T-helper 9 cell (primary cell): Measurements from ENCODE around the gene CCDC69.

Experiments
- DNase-seq: peaks from one replicate; pipeline ENCODE4 v3.0.0-alpha.2; 2020

CCDC69 gene

DNA sequence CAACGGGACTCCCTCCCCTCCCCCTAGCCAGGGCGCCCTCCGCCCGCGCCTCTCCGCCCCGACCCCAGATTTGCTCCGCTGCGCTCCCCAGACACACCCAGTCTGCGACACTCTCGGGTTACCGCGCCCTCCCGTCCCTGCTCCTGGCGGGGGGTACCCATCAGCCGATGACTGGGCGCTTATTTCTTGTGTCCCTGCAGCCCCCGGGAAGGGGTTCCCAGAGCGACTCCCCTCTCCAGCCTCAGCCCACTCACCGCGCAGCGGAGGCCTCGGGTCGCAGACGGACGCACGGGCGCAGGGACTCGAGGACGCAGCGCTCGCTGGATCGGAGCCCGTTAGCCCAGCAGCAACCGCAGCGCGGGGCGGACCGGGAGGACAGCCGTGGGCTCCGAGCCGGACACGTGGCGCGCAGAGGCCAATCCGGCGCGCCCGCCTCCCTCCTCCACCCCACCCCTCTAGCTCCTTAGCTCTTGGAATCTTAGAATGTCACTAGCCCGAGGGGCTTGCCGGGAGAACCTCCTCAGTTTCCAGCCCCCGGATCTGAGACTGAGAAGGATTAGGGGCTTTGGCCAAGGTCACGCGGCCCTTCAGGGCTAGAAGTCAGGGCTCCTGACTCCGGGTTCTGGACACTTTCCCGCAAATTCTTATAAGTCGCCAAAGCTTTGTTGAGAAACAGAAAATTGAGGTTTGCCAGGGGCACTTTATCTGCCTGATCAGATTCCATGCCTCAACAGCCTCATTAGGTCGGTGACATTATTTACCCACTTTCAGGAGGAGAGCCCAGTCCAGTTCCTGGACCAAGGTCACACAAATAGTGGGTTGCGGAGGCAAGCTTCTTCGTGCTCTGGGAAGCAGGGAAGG lies 66.2 kb downstream of the CCDC69 start, which contains the start of gene ANXA6:
Gene ANXA6, minus strand, starts transcription at position 354 of the 861 bp plus-strand sequence. CDS start 9,878 bp downstream, outside the sequence.
- DNase-seq, result peak; percentile 61

DNA sequence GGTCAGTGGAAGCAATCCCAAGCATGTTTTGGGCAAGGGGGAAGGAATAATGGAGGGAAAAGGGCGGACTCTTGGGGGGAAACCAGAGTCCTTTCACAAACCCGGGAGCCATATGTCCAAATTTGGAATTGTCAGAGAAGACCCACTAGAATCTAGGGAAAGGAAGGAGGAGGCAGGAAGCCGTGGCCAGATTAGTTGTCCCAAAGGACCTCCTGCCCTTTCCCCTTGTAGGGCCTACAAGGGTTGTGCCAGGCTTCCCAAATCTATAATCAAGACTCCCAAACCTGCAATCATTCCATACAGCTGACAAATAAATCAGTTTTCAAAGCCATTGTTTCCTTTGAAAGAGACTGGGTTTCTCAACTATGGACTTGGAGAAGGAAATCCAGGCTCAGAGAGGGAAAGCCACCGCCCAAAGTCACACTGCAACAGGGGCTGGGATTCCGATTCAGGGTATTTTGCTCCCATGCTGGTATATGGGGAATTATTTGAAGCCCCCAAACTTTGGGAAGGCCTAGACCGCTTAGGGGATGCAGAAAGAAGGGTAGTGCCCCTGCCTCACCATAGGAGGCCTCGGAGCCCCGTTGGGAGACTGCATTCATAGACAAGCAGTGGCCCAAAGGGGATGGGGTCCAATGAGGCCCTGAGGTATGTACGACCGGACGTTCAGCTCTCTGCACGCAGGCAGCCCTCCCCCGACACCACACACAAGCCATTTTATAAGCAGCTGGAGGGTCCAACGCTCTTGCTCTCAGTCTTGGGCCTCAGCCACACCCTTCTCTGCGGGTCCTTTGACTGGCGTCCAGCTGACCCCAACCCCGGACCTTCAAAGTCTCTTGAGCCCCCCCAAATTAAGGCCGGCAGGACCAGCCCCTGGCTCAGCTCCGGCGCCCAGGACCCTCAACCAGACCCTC lies 67.1 kb downstream of the CCDC69 start:
- peak; percentile 18 for DNase-seq

DNA sequence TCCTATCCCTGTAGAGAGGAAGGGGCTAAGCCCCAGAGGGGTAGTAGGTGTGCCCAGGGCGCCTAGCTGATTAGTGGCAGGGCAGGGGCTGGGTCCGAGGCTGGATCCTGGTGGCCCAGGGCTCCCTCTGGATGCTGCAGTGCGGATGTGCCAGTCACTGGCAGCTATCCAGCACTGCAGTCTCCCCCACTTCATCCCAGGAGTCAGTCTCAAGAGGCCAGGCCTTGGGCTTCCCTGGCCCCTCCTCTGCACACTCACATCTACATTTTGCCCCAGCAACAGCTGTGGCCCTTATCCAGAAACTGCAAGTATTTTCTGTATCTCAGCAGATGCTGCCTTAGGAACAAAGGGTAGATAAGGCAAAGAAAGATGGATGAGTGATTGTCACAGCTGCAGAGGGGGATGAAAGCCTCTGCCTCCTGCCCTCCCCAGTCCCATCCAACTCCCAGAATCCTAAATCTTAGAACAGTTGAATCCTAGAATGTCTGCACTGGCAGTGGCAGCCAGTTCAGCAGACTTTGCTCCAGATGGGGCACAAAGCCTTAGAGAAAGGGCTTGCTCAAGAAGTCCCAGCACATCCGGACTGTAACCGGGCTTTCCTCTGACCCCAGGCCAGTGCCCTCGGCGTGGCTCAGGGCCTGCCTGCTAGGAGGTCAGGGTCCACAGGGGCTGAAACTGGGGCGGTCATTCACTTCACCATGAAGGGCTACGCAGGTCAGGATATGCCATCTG lies 68.0 kb downstream of the CCDC69 start:
- DNase-seq, result no peak

DNA sequence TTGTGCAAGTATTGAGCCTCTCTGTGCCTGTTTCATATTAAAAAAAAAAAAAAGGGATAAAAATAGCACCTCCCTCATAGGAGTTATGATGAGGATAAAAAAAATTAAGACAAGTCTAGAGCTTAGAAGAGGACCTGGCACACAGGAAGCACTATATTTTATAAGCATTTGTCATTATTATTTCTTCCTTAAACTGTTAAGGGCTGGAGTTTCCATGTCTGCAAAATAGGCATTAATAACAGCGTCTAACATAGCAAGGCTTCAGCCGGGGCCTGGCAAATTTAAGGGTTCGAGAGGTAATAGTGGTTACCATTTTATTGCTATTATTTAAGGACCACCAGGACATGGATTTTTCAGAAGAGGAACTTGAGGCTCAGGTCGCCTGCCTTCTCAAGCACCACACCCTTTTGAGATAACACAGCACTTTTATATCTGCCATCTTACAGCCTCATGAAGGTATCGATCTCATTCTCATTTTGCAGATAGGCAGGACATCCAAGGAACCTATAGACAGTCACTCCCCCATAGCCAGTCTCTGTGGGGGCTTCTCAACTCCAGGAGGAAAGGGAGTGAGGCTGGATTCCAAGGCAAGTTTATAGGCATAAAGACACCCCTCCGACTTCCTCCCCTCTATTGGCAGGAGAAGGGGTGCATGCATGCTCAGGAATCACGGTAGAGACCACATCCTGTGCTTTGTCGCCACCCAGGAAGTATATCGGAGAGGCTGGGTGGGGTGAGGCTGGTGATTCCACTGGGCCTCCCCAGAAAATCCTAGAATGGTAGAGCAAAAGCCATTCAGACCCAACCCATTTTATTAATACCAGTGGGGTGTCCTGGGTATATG lies 68.7 kb downstream of the CCDC69 start:
- DNase-seq, result peak; percentile 44

DNA sequence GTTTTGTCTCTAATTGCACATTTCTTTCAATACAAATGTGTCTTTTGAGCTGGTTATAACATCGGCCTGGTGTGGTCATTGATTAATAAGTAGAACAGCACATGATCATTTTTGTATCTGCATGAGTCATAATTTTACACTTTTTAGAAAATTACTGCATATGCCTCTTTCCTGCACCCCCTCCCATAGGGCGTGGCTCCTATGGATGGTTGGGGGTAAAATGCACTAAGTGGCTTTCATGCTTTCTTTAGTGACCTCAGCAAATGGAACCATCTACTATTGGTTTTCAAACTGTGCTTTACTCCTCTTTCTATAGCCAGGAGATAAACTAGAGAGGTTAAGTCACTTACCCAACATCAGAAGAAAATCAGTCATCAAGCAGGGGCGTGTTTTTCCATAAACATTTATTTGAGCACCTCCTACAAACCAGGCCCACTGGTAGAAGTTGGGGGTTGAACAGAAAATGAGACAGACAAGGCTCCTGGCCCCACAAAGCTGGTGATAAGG lies 70.1 kb downstream of the CCDC69 start:
- DNase-seq, result no peak

DNA sequence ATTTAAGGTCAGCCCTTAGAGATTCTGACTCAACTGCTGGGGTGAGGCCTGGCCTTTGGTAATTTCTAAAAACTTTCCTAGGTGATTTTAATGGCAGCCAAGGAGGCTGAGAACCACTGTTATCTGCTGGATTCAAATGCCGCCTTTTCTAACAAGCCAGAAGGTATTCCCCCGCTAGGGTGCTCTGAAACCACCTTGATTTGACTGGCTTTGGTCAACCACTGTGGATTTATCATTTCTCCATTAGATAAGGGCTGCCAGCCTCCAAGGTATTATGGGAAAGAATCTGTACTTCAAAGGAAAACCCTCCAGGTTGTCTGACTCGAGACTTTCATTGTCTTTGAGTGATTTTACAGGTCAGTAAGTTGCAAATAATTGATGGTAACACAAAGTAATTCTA lies 70.6 kb downstream of the CCDC69 start:
- no peak for DNase-seq

DNA sequence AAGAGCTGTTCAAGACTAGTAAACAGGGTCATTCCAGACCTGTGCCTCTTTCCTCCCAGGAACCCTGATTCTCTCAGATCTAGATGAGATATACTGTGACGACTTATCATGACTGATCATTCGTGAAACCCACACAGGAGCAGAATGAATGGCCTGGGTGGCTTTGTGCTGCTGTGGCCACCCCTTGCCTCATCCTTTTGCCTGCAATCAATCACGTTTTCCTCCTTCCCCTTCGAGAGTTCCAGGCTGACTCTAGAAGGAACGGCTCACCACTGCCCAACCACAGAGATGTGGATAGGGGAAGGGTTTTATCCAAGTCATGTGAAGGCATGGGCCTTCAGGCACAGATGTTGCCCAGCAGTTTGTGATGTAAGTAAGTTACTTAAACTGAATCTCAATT lies 72.1 kb downstream of the CCDC69 start:
- no peak for DNase-seq

DNA sequence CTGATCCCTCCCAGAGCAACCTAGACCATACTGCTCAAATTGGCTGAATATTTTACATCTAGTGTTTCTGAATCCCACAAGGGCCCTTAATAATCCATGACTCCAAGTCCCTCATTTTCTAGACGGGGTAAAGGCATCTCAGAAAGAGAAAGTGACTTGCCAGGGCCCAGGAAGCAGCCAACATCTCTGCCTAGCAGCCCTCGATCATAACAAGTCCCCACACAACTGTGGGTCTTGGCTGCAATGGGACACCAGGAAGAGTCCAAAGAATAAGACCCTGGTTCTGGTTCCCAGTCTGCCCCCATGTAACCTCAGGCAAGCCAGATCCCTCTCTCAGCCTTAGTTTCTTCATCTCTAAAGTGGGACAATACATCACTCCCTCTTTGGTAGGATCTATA lies 72.6 kb downstream of the CCDC69 start:
- no peak for DNase-seq

DNA sequence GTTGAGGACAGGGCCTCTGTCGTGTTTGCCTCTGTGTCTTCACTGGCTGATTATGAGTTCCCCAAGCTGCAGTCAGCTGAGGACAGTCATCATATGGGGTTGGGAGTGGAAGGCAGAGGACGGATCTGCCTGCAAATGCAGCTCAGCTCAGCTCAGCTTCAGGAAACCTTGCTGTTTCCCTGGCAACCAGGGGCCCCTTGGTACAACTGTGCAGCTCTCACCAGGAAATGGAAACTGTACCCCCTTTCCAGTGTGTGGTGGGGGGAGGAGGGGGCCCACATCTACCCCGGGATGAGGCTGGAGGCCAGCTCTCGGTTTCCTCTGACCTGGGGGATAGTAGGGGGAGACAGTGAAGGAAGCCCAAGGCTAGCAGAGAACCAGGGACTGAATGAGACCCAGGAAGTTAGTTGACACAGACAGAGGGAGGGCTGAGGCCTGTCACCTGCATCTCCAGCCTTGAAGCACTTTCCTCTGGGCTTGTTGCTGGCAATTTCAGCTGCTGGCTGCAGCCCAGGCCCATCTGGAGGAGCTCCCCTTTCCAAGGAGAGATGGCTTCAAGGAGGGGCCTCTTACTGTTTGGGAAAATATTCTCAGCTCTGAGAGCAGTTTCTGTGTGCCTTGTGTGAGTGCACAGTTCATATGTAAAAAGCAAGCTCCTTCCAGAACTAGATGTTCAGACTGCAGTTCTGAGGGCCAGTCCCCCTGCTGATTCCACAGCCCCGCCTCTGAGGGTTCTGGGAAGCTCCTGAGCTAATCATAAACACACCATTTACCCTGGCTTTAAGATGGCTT lies 73.2 kb downstream of the CCDC69 start:
- DNase-seq, result peak; percentile 60

DNA sequence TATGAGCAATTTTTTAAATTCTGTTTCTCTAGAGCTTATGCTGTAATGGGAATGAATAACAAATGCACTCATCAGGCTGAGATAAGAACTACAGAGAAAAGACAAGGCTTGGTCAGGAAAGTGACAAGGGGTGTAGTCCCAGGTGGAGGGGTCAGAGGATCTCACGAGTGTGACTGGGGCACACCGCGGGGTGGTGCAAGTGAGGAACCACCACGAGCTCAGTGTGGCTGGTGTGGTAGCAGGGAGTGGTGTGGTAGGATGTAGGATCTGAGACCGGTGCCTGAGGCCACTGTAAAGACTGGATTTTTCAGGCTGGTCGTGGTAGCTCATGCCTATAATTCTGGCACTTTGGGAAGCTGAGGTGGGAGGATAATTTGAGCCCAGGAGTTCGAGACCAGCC lies 75.3 kb downstream of the CCDC69 start:
- no peak for DNase-seq

DNA sequence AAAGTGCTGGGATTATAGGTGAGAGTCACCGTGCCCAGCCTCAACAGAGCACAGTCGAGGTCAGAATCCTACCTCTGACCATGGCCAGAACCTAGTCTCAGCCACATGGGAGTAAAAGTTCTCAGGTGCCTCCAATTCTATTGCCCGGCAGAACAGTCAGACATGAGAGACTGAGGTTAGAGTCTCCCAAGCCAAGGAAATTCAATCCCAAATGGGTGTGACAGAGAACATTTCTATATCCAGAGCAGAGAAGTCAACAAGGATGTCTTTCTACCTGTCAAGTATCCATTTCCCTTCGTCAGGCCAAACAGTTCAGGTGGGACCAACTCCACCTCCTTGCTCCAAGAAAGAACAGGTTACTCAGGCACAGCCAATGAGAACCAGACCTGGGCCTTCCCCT lies 76.9 kb downstream of the CCDC69 start:
- DNase-seq, result no peak

DNA sequence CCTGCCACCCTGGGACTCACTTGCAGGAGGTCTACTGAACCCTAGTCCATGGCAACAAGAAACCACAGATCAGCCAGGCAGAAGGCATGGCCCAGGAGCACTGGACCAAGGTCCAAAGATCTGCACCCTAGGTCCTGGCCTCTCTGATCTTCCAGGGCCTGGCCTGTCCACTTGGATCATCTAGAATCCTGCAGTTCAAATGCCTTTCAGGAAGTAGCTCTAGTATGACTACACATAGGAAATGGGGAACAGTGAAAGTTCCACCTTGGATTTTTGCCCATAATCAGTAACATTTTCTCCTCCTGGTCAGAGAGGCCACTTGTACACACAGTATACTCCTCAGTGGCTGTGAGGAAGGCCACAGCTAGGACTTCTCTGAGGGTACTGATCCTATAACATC lies 77.8 kb downstream of the CCDC69 start:
- DNase-seq, result no peak

DNA sequence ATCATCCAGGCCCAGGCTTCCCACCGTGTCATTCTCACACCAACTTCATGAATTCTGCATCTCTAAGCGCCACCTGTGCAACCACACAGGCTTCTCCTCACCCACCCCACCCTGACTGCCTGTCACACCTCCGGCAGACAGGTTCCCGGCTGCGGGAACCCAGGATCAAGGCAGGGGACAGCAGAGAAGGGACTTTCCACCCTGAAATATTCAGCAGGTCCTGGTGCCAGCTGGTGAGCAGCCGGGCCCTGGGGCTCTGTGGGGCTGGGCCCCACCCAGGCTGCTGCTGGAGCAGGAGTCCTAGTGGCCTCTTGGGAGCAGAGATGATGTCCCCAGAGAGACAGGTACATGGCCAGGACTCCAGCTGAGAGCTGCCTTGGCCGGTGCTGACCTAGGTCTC lies 79.0 kb downstream of the CCDC69 start:
- no peak for DNase-seq

DNA sequence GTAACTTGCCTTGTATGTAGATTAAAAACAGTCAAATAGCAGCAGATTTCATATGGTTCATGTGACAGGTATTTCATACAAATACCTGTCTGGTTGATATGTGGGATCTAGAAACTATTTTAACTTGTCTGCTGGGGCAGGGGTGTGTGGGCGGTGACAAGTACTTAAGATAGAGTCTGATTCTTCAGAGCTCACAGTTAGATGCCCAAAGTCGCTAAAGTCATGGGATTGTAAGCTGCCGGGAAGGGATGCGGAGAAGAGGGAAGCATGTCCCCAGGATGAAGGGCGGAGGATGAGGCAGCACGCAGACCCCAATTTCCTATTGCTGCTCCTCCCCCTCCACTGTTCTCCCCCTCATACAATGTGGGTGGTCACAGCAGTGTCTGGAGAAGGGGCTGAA lies 79.6 kb downstream of the CCDC69 start:
- no peak for DNase-seq

DNA sequence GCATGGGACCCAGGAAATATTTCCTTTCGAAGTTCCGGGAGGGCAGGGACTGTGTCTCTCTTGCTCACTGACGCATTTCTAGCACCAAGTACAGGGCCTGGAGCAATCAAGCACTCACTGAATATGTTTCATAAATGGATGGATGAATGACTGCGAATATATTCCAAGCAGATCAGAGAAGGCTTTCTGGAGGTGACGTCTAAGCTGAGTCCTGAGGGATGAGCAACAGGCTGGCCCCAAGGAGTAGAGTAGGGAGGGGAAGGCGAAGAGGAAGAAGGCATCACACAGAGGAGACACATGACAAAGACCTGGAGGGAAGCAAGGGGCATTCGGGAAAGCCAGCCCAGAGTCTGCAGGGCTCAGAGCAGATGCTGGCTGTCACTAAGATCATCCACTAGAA lies 80.2 kb downstream of the CCDC69 start:
- DNase-seq, result no peak

DNA sequence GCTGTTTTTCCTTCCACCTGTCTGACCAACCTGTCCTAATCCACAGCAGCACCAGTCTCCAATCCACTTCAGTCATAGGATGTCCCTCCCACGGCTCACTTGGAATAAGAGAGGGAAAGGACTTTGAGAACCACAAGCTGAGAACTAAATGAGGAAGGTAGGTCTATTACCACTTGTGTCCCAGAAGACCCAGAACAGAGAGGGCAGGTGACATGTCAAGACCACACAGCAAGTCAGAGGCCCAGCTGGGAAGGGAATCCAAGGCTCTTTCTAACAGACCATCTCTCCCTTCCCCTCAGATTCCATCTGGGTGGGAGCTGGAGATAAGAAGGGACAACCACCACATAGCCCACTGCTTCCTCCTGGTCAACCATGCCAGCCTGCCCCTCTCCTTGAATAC lies 81.0 kb downstream of the CCDC69 start:
- DNase-seq, result no peak

DNA sequence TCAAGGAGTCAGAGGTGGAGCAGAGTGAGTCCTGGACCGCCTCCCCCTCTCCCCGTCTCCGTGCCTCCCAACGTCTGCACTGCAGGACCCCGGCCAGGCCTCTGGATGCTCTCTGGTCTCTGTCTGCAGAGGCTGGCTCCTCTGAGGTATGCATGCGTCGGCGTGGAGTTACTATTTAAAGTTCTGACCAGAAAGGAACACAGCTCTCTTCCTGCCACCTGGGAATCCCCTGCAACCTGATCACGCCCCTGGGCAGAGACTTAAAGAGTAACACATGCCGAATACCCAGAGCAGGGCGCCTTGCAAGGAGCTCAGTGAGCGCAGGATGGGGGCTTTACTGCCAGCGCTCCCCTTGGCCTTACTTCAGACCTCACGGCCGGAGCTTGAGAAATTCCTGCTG lies 82.4 kb downstream of the CCDC69 start:
- DNase-seq, result peak; percentile 47

DNA sequence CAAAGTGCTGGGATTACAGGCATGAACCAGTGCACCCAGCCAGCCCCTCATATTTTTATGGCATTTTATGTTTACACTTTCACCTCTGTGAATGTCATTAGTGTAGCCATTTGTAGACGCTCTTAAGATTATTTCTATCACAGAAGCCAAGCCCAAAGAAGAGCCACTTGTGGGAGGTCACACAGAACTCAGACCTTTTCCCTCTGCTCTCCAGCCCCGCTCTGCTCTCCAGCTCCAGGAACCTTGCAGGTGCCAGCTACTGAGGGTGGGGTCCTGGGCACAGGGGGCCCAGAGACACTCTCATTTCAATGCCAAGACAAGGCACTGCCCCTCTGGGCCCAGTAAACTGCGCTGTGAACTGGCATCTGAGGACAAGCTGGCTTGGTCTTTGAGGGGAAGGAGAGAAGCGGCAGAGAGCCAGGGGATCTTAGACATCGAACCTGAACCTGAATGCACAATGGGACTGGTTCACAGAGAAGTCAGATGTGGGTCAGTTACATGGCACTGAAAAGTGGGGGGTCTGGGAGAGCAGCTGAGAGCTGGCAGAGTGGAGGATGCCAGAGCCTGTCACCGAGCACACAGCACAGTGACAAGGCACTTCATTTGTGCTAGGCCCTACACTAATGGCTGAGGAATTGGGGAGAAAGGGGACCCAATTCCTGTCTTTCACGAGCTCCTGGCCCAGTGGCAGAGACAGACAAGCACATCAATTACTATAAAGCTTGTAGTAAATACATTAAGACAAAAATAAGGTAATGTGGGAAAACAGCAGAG lies 83.0 kb downstream of the CCDC69 start:
- DNase-seq, result no peak

DNA sequence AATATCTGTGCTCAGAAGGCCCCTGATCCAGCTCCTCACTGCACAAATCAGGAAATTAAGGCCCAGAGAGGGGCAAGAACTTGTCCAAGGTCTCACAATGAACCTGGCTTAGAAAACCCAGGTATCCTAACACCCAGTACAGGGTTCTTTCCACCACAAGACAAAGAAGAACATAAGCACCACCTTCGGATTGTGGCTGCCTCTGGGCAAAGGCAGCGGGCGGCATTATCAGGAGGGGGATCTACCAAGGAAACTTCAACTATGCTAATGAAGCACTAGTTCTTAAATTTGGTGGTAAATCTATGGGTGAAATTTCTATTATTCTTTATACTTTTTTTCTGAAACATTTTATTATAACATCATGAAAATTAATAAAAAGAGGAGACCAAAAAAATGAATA lies 84.2 kb downstream of the CCDC69 start:
- no peak for DNase-seq

DNA sequence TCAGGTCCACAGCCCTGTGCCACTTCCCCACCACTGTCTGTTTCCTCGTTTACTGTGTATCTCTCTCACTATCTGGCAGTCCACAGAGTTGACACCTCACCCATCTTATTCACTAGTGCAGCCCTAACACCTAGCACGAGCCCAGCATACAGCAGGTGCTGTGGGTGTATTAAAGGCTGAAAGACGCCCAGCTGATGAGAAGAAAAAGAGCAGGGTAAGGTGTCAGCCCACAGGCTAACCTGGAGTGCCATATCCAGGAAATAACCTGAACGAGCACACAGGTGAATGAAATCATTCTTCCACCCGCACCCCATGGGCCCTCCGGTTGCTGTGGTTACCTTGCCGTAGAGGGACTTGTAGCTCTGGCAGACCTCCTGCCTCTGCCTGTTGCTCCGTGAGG lies 84.9 kb downstream of the CCDC69 start:
- DNase-seq, result peak; percentile 22
